ENCODE data around the gene EML6.

EML6 gene

DNA sequence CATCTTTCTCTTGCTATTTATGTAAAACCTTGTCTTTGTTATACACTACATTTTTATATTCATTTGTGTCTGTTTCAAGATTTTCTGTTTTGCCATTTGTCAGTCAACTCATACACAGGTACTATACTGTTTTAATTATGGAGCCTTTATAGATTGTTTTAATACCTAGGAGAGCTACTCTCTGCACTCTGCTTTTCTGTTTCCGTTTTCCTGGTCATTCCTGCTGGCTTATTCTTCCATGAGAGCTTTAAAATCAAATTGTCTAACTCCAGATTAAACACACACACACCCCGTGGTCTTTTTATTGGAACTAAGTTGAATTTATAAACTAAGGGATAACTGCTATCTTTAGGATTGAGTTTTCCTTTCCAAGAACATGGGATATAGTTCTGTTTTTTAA, 165.6 kb downstream of the EML6 start:
- DNase-seq = no peak

DNA sequence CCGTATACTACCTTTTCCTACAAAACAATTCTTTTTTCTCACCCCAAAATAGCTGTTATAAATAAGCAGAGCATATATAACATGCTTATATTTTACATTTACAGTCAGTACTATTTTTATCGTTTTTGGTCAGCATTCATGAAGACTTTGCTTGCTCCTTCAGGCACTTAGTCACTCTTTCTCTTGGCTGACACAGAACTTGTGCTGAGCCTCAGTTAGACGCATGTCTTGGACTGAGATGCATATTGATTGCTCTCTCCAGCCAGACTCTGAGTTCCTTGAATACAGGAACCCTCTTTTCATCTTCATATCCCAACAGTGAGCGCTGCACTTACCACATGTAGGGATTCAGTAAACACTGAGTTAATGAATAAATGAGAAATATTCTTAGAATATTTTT, 168.4 kb downstream of the EML6 start:
- no peak for DNase-seq

DNA sequence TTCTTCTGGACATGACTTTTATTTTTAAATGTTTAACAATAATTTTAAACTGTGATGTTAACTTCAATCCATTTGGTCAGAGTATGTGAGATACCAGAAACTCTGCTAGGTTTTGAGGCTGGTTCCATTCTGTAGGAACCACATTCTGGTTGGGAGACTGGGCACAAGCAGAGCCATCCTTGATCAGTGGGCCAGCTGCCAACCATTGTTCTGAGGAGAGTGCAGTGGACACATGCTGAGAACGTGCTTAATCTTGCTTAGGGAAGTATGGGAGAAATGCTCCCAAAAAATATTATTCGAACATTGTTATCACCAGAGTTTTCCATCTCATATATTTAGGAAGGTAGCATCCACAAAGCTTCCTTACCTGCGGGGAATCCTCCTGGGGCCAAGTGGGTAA, 171.0 kb downstream of the EML6 start:
- no peak for DNase-seq

DNA sequence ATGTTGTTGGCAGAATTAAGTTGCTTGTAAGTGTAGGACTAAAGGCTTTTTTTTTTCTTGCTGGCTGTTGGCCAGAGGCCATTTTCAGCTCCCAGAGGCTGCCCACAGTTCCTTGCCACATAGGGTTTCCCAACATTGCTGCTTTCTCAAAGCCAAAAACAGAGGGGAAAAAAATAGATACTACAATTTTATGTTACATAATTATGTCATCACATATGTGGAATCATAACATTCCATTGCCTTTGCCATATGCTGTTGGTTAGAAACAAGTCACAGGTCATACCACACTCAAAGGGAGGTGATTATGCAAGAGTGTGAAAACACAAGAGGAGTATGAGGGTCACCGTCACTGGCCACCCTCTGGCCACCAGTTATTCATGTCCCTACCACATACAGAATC, 172.3 kb downstream of the EML6 start:
- DNase-seq = no peak

DNA sequence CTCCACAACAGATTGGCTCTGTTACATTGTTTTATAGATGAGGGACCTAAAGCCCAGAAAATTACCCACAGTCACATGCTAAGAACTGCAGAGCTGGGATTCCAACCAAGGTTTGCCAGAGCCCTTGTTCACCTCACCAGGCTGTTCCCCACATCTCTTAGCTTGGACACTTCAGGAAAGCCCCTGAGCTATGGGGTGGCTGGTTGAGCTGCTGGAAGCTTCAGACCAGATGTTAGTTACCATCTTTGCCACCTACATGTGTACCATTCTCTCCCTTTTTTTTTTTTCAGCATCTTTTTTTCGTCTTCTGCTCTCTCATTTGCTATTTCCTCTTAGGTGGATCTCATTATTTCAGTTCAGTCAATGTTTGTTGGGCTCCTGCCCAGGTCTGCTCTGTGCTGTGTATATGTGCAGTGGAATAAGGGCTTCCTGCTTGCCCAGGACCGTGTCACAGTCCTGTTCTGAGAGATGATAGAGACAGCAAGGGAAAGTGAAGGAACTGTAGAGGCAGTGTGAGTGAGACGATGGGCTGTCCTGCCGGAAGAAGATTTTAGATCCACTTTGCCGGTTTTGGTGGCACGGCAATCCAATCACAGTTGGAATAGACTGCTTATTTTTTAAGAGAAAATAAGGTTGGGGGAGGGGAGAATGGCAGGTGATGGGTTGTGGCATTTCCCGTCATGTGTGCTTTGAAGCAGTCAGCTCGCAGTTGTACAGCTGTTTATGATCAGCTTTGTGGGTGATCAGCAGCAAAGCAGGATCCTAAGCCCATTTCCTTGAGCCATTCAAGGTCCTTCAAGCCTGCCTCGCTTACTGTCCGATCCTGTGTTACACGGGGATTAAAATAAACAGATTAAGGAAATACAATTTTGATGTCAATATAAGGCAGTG, 174.2 kb downstream of the EML6 start:
- no peak for DNase-seq

DNA sequence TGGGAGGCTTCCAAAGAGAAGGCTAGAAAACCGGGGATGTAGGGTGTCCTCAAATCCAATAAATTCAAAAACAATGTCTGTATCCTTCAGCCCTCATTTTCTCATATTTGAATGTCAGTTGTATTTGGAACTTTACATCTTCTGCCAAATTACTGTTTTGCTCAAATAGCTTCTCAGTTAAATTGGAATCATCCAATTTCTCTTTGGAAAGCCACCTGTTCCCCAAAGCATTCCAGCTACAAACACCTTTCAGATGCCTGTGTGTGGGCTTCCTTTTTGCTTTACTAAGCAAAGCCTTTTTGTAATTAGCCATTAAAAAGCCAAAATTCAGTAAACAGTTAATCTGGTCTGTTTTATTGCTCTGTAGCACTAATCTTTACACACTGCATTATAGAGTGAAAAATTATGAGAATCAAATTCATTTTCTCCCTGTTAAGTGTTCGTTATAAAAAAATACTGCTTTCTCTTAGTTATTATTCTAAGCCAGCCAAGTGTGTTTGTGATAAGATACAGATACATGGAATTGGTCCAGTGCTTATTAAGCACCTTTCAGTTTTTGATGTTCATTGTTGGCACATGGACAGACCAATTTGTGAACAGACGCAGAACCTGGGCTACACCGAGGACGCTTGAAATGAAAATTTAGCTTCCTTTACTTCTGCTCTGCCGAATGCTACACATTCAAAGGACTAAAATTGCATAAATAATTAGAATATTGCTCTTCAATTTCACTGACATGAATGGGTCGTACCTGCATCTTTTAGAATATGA, 175.2 kb downstream of the EML6 start:
- DNase-seq = no peak

DNA sequence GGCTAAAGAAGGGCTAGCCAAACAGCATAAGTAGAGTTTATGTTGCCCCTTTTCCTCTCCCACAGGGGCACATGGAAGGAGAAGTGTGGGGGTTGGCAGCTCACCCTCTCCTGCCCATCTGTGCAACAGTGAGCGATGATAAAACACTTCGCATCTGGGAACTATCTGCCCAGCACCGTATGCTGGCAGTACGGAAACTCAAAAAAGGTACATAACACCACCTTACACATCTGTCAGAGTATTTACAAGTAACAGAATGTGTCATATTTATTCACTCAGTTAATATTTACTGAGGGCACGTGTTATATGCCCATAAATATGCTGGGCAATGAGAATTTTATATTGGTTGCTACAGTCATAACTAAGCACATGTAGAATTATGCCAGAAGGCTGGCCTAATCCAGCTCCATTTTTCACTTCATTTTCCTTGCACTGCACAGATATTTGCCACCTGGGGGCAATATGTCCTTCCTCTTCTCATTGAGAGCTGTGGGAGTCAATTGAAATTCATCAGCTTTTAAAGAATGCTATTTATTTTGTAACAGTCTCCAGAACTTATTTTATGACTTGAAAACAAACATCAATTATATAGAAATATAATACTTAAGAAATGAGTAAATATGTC, 176.2 kb downstream of the EML6 start:
- DNase-seq = peak; percentile 65

DNA sequence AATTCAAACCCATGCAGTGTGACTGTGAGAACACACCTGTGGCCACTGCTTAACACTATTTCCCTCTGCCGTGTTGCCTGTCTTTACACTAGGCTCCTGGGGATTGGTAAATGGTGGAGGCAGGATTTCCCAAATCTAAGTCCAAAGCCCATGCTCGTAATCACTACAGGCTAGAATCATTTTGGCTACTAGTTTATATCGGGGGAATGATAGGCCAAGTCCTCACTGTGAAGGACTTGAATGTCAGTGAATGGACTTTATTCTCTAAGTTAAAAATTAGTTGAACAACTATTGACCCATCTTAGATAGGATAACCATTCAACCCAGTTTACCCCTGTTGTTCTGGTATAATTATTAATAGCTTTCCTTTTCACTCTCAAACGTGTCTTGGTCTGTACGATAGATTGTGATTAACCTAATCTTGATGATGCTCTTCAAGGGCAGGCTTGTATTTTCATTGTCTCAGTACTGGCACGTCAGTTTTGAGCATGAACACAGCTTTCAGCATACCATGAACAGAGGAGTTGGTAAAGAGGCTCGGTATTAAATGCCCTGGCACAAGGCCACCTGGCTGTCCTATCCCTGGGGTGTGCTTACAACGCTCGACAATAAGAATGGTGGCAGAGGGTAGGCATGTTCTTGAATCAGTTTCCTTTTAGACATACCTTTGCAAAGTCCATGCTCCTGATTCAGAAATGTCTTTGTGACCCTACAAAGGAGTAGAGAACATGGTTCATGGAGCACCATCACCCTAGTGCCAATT, 177.9 kb downstream of the EML6 start:
- no peak for DNase-seq

DNA sequence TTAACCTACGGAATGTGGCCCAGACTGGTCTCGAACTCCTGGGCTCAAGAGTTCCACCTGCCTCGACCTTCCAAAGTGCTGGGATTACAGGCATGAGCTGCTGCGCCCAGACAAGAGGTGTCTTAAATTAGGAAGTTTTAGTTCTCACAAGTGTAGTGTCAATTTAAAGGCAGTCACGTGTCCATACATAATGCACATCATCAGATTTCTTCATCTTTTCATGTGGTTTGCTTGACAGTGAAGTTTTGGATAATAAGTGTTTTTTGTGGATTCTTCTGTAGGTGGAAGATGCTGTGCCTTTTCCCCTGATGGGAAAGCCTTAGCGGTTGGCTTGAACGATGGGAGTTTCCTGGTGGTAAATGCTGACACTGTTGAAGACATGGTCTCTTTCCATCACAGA, 179.3 kb downstream of the EML6 start:
- no peak for DNase-seq

DNA sequence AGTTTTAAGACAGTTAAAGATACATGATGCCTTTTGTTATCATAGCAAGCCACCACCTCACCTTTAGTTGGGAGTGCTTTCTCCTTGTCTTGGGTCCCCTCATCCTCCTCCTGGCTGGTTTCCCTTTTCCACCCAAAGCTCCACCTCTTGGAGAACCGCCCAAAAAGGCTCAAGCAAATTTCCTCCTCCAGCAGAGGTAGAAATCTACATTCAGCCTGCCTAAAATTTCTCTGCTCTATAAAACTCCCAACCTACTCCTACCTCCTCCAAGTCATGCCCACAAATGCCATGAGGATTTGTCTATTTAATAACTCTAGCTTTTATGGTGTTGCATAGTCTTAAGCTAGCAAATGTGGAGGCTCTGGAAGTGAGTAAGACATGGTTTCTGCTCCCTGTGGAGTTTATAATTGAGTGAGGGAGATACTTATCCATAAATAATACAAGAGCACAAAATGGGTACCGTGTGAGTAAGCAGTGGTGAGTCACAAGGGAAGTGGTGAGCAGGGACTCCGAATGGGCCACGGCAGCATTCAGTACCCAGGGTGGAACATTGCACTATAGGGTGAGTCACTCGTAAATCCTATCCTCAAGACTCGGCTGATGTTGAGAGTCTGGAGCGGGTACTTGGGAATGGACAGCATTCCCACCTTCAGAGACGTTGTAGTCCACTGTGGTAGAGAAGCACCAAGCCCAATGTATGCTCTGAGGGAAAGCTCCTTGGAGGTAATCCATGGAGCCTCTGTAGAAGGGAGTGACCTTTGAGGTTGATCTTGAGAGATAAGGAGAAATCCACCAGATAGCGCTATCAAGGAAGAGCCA, 180.5 kb downstream of the EML6 start:
- peak; percentile 82 for DNase-seq

DNA sequence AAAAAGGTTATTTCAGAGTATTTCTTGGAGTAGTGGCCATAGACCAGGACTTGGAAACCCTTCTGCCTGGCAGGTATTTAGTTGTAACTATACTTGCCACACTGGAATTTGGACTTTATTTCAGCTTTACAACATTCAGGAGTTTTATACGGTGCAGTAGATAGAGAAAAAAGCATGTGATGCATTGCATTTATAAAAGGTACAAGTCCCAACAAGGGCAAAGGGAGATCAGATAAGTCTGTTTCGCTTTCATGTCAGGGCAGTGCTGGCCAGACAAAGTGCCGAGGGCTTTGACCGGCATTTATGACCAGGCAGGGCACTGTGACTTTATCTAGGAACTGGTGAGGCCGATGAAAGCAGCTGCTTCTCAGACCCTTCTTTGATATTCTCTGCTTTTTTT, 181.4 kb downstream of the EML6 start:
- DNase-seq = no peak

DNA sequence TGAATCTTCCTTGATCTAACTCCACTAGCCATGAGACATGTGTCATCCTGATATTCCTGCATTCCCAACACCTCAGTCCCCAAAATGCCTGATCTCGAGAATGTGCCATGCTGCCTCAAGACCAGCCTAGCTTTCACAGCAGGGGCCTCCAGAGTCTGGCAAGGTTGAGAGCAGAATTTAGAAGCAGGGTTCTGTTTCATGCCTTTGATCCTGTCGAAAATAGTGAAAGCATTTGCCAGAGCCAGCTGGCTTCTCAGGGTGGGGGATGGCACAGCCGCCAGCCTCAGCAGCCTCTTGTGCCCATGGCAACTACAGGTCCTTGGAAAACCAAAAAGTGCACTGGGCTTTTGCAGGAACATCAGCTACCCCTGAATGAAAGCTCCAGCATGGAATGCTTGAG, 183.3 kb downstream of the EML6 start:
- DNase-seq = no peak

DNA sequence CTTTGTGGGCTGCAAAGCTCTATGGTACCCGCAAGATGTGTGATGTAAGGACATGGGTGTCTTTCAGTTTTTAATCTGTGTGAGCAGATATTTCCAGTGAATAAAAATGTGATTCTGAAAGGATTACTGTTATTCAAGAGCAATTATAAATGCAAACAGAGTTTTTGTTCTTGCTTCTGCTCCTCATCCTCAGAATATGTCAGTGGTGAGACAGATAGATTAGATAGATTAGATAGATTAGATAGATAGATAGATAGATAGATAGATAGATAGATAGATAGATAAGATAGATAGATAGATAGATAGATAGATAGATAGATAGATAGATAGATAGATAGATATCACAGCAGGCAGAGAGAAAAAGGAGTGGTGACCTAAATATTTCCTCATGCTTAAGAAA, 184.2 kb downstream of the EML6 start:
- no peak for DNase-seq

DNA sequence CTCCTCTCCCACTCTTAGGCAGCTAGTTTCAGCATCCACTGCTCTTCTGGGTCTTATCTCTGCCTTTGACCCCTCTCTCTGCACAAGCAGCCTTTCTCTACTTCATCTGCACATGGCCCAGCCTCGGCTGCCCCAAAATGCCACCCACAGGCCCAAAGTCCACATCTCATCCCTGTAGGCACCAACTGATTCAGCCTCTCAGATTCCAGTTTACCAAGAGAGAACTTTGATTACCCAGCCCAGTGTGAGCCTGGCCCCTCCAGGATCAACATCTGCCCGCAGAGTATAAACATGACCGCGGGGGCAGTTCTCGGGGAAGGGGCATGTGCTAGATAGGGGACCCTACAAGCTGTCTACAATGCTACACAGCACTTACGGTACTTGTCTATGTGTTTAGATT, 185.1 kb downstream of the EML6 start:
- DNase-seq = no peak

DNA sequence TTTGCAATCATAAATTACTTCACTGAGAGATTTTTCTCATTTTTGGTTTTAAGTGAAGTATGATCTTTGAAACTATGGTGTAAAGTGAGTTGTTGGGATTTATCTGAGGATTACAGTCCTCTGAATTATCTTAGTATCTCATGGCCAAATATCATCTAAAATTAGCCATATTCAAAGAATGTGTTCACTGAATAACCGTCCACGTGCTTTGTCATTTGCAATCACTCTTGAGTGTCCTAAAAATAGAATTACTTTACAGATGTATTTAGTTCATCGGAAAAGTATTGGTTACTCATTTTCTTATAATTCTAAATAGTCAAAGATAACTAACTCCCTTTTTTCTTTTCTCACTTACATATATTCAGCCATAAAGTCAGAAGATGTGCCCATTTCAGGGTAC, 185.5 kb downstream of the EML6 start:
- DNase-seq = no peak

DNA sequence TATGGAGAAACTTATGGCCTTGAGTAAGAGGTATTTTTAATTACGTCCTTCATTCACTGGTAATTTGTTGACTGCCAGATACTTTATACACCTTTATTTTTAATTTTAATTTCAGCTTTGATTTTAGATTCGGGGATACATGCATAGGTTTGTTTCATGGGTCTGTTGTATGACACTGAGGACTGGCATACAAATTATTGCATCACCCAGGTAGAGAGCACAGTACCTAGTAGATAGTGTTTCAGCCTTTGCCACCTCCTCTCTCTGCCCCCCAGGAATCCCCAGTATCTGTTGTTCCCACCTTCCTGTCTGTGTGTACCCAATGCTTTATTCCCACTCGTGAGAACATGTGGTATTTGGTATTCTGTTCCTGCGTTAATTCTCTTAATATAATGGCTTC, 188.8 kb downstream of the EML6 start:
- no peak for DNase-seq

DNA sequence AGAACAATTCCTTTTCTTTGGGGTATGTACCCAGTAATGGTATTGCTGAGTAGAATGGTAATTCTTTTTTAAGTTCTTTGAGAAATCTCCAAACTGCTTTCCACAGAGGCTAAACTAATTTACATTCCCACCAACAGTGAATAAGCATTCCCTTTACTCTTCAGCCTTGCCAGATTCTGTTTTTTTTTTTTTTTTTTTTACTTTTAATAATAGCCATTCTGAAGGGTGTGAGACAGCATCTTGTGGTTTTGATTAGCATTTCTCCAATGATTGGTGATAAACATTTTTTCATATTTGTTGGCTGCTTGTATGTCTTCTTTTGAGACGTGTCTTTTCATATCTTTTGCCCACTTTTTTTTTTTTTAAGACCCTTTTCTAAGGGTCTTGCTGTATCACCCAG, 189.4 kb downstream of the EML6 start:
- DNase-seq = no peak

DNA sequence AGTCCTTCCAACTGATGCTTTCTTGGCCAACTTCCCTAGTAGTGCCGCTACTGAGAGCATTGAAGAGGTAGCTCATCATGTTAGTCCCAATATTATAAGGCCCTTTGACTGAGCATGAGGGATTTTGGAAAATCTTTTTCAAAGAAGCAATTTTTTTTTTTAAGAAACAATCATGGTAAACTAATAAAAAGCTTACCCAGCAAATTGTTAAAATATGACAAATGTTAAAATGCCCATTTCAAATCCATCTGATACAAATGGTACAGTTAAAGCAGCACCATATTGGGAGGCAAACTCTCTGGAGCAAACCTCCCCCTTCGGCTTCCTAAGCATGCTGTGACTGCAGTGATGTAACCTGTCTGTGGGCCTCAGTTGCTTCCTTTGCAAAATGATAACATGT, 191.2 kb downstream of the EML6 start:
- DNase-seq = no peak

DNA sequence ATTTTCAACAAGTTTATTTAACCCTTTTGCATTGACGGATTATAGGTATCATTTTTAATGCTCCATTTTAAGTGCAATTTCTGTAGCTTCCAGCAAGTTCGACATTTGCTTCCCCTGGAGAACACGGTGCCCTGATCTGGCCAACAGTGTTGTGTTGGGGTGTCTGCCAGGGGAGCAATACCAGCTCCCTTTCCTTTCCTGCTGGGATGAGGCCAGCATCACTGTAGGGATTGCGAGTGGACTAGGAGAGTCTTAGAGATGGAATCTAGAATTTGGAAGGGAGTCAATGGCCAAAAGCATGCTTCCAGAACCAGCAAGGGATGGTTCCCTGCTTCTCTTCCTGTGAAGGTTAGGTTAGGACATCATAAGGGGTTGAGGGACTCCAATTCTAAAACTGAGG, 191.6 kb downstream of the EML6 start:
- DNase-seq = no peak

DNA sequence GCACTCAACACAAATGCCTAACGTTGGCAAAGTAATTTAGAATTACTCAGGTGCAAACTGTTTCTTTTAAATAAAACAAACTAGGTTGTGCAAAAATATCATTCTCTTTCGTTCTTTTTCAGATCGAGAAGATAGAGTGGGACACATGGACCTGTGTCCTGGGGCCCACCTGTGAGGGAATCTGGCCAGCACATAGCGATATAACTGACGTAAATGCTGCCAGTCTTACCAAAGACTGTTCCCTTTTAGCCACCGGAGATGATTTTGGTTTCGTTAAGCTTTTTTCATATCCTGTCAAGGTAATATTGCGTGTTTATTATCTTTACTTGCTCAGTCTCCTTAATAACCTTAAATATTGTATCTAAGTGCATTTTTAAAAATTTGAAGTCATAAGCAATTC, 193.2 kb downstream of the EML6 start:
- DNase-seq = no peak

DNA sequence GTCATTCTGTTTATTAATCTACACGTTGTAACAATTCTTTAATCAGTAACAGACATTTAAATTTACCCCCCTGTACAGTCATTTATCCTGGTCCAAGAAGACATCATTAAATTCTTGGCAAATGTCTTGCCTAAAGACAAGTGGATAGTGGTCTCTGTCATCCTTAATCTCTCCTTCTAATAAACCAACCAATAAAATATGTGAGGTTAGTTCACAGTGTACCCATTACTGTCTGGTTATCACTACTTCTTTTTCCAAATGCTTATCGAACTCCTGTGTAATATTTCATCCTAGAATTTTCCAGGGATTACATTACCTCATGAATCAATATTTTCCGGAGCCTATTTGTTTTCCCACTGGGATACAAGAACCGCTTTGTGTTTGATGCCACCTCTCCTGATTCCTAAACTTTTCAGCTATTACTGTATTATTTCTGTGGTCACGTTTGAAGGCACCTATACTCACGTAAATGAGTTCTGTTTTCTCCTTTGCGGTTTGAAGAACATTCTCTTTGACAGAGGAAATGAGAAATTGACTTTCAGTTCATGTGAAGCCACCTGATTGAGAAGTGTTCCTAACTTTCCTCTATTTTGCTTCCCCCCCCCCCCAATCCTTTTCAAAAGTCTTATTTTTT, 195.3 kb downstream of the EML6 start:
- DNase-seq = no peak

DNA sequence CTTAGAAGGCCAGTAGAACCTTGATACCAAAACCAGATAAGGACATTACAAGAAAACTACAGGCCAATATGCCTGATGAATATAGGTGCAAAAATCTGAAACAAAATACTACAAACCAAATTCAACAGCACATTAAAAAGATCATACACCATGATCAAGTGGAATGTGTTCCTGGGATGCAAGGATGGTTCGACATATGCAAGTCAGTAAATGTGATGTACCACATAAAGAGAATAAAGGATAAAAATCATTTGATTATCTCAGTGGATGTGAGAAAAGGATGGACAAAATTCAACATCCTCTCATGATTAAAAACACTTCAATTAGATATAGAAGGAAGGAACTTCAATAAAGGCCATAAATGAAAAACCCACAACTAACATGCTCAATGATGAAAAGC, 197.2 kb downstream of the EML6 start:
- no peak for DNase-seq
